HG03520 (cell line): ENCODE data around the gene SAP130.

Experiments
- ATAC-seq: cut with Tn5 transposase; IDR thresholded peaks from one replicate; pipeline ENCODE4 v1.9.1; 2021; ENCODE audit warnings: mild to moderate bottlenecking, moderate library complexity; ENCODE audit not compliant: unreplicated experiment

SAP130 gene

DNA sequence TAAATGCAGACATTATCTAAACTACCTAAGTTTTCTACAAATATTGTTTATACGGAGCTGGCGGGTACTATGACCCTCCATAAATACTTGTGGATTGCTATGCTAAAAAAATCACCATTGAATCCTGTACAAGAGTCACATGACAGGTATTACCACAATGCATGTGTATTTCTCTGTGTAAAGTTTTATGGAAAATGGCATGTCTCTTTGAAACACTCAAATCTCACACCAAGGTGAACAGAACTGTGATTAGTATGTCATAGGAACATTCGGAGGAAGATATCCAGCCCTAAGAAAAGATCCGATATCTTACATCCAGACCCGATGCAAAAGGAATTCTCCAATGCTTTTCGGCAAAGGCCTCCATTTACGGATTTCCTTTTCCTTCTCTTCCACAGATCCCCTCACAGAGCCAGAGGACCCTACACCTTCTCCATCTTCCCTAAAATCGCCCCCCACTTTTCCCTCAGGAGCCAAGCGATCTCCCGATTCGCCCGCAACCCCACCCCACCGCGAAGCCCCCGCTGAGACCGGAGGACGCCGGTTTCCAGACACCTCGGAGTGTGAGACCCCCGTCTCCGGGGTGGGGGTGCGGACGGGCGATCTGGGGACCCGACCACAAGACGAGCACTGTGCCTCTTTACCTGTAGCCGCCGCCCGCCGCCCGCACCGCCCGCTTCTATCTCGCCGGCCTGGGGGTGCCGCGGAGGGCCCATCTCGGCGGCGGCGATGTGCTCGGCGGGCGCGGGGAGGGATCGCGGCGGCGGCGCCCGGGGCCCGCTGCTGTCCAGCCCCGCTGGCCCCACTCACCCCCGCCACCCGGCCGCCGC is 1.2 kb downstream of the SAP130 start:
- peak; percentile 0 for ATAC-seq

DNA sequence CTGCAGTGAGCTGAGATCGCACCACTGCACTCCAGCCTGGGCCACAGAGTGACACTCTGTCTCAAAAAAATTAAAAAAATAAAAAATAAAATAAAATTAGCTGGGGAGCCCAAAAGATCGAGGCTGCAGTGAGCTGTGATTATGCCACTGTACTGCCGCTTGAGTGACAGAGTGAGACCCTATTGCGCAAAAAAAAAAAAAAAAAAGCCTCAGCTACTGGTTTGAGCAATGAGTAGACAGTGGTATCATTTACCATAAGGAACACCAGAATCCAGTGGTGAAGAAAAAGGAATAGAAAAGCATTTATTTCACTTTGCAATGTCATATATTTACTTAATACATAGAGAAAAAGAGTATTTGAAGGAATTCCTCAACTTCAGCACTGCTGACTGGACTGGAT is 3.0 kb downstream of the SAP130 start:
- no peak for ATAC-seq

DNA sequence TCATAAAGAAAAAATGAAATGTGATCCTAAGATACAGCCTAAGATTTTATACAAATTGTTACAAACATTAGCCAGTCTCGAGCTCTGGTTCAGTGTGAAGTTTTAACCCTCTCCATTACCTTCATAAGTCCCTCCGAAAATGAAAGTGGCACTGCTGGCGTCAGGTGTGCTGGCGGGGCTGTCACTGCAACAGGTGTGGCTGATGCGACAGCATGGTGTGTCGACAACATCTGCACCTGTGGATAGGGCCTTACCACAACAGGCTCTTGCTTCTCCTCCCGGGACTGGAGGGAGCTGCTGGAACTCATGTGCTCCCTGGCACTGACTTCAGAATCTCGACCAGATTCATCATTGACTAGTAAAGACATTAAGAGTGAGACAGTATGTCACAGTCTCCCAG is 10.3 kb downstream of the SAP130 start:
- no peak for ATAC-seq

DNA sequence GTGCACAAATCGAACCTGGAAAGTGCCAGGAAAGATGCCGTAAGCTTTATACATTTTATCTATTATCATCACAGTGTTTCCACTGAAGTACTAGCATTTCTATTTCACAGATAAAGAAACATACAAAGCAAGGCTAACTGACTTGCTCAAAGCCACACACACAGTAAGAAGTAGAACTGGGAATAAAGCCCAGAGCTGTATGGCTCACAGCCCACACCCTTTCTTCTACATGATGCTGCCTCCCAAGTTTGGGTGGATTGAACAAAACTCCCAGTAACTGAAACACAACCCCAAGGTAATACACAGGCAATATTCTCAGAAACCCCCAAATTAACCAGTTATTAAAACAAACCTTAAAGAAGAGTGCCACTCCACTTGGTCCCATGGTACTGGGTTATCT is 11.2 kb downstream of the SAP130 start:
- no peak for ATAC-seq

DNA sequence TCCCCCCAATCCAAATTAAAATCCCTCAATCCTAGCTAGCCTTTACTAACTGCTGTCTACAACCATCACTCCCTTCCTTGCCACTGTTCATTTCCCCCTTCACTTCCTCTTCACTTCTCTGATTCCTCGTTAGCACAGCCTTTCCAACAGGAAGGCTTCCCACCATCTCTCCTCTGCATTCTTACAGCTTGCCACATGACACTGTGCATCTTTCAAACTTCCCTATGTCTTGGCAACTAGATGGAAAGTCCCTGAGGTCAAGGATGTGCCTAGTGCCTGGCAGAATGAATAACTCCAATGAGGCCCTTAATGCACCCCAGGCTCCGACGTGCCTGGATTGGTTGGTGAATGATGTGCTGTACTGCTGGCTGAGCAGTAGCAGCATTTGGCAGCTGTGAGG is 15.2 kb downstream of the SAP130 start:
- ATAC-seq = no peak

DNA sequence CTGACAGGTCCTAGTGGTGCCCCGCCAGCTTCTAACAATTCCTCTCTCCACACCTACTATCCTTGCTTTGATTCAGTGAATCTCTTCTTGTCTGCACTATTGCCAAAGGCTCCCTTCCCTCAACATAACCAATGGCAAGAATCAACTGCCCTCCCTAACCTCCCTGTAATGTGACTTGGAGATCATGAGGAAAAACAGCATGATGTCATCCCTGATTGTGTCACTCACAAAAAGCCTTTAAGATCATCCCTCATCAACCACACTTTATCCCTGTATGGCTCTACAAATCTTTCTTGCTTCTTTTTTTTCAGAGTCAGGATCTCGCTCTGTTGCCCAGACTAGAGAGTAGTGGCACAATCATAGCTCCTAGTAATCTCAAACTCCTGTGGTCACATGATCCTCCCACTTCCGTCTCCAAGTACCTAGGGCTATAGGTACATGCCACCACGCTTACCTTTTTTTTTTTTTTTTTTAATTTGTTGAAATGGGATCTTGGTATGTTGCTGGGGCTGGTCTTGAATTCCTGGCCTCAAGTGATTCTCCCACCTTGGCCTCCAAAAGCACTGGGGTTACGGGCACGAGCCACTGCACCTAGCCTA is 19.7 kb downstream of the SAP130 start:
- no peak for ATAC-seq

DNA sequence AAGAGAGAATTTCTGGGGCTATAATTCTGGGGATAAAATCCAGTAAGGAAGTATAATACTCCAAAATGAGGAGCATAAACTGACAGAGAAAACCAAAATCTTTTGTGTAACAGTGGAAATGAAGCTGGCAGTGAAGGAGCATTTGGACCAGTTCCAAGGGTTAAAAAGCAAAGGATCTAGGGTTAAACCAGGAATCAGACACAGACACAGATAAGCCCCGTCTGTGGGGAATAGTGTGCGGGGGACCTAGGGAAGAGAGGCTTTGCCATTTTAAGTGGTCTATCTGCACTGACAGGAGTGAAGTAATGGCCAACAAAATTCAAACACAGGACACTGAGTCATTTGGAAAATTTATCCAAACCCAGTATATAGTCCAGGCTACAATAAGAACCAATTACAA is 23.4 kb downstream of the SAP130 start:
- no peak for ATAC-seq

DNA sequence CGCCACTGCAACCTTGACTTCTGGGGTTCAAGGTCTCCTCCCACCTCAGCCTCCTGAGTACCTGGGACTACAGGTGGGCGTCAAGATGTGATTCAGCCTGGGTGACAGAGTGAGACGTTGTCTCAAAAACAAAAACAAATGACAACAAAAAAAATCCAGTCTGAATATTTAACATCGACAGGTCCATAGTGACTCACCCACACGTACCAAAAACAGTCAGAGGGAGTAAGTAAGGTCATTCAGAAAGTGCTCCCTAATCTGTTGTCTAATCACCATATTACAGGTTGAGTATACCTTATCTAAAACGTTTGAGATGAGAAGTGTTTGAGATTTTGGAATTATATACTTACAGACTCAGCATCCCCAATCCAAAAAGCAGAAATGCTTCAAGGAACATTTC is 24.4 kb downstream of the SAP130 start:
- no peak for ATAC-seq

DNA sequence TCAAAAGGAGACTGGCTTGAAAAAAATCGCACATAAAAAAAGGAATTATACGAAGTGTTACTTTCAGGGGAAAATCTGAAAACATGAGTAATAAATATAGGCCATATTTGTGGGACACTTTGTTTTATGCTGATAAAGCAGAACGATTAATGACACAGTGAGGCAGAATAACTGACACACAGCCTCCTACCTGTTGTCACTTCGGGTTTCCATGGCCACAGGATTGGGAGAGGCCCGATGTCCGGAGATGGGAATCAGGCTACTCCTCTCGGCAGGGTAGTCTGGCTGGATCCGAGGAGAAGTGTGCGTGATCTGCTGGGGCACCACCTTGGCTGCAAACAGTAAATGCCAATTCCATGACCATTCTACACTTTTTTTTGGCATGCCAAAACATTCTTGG is 31.7 kb downstream of the SAP130 start:
- ATAC-seq = no peak

DNA sequence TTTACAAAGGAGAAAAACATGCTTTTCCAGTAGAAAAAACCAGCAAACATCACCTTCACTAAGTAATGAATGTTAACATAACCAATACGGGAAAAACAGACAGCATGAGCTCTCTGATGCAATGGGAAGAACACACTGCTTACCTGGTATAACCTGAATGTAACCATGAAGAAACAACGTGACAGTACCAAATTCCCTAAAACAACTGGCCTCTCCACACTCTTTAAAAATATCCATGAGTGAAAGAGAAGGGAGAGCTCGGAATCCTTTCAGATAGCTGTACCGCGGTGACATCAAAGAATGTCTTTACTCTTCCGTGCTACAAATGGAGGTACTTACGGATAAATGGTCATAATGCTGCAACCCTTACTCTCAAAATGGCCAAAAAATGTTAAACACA is 32.1 kb downstream of the SAP130 start:
- ATAC-seq = no peak

DNA sequence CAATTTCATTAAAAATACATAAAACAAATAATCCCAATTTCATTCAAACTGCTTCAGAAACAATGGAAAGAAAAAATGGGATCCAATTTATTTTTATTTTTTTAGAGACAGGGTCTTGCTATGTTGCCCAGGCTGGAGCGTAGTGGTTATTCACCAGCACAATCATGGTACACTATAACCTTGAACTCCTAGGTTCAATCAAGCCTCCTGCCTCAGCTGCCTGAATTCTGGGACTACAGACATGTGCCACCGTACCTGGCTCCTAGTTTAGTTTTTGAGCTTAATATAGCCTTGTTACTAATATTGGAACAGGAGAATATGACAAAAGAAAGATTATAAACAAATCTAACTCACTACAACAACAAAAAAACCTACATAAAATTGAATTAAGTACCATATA is 34.2 kb downstream of the SAP130 start:
- no peak for ATAC-seq

DNA sequence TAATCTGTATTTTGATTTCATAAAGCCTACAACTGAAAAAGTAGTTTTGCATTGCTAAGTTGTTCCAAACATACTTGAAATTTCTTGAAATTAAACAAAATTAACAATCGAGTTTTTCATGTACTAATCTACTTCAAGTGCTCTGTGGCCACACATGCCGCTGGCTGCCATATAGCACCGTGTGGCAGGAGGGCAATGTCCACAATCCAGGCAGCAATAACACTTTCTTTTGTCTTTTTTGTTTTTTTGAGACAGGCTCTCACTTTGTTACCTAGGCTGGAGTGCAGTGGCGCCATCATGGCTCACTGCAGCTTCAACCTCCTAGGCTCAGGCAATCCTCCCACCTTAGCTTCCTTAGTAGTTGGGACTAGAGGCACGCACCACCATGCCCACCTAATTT is 36.1 kb downstream of the SAP130 start:
- ATAC-seq = no peak

DNA sequence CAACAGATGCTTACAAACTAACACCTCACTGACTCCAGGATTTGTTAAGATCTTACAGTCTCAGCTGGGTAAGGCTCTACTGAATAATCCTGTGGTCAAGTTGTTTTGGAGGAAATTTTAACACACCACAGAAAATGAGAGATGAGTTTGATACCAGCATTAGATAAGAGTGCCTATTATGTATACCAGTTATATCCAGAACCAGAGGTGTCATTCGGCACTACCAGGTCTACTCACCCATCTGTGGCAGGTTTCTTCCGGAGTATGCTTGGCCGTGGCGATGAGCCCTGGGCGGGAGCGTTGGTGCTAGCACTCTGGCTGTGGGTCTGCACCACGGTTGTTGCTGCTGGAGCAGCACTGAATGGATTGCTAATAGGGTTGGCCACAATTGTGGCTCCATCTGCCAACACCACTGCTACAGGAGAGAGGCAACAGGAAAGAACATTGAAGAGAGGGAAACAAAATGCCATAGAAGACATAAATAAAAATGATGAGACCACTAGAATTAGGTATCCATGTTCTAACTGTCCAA is 41.2 kb downstream of the SAP130 start:
- no peak for ATAC-seq

DNA sequence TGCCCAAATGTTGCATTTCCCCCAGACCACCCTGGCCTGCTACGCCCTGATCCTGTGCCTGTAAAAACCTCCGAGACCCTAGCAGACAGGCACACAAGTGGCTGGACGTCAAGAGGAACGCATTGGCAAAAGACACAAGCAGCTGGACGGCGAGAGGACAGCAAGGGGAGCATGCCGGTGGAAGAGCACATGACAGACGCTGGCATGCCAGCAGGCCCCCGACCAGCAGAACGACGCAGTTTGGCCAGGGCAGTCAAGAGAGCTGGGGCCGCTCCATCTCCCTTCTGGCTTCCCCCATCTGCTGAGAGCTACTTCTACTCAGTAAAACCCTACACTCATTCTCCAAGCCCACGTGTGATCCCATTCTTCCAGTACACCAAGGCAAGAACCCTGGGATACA is 42.1 kb downstream of the SAP130 start:
- no peak for ATAC-seq

DNA sequence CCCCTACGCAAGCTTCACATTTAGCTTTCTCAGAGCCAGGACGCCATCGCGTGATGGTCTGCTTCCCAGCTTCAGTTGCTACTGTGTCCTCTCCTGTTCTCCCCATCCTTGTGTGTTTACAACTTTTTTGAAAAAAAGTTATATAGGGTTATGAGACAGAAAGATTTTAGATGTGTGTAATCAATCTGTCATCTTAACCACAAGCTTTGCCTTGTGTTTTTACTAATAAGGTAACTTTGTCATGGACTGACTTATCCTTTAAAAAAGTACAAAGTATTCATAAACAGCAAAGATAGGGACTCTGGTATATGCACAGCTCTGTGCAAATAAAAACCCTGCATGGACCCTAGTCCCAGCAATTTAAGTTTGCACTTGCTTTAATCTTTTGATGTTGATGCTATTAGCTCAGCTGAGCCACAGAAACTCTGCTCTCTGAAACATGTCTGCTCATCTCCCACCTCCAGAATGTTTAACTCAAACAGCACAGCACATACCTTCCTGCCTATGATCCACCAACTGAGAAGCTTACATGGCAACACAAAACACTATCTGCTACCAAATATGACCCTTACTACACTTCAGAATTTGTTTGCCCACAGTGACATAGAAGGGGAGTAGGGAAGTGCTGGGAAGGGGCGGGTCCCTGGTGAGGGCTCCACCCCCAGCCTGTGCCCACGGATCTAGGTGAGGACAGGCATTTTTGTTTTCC is 42.7 kb downstream of the SAP130 start:
- no peak for ATAC-seq

DNA sequence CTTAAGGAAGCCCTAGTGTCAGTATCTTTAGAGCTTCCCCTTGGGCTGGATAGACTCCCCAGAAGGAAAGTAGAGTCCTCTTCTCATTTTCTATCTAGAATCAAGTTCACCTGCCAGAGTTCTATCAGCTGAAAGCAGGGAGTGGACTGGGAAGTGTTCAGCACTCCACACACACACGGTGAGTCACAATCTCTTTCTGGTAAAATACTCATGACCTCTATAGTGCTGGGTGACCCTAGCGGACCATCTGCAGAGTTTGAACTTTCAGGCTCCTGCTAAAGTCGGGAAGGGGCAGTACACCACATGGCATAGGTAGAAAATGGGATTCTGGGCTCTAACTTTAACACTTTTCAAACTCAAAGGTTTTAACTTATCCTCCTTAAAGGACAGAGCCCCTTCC is 43.3 kb downstream of the SAP130 start:
- ATAC-seq = no peak

DNA sequence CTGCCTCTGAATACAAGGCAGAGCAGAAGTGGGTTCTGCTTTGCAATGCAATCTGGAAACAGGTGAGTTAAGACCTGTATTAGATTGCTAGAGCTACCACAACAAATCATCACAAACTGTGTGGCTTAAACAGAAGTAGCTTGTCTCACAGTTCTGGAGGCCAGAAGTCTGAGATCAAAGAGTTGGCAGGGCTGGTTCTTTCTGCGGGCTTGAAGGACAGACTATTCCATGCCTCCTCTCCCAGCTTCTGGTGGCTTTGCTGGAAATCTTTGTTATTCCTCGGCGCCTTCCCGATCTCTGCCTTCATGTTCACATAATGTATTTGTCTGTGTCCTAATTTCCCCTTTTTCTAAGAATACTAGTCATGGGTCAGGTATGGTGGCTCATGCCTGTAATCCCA is 58.4 kb downstream of the SAP130 start:
- no peak for ATAC-seq

DNA sequence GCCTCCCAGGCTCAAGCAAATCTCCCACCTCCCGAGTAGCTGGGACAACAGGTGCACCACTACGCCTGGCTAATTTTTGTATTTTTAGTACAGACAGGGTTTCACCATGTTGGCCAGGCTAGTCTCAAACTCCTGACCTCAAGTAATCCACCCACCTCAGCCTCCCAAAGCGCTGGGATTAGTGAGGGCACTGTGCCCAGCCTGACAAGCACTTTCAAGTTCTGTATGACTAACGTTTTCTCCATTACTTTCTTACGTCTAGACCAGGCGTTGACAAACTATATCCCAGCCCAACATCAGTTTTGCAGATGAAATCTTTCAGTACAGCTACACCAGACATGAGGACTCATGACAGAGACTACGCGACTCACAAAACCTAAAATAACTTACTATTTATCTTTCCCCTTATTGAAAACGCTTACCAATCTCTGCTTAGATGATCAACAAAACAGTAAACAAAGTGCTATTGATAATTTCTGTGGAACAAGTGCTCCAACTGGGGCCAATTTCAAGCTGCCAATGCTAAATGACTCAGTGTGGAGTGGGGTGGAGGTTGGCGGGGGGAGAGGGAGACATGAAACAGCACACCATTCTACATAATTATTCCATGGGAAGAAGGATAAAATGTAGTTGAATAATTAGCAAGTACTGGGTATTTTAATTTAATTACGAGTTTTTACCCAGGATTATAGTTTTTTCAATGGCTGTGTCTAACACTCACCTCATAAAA is 59.1 kb downstream of the SAP130 start:
- no peak for ATAC-seq

DNA sequence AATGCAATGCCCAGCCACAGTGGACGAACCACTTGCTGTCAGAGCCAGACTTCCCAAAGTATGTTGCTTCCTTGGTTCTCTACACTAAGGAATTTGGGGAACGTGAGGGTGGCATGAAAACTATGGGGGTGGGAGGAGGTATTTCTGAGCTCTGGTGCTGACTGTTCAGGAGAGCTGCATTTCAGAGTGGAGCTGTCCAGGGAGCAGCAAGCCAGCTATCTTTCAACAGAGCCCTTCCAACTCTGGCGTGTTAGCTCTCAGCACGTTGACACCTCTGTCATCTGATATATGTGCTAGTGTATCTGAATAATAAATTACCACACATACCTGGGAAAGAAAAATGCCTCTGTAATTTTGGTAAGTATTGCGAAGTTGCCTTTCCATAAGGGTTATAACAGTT is 66.1 kb downstream of the SAP130 start:
- no peak for ATAC-seq

DNA sequence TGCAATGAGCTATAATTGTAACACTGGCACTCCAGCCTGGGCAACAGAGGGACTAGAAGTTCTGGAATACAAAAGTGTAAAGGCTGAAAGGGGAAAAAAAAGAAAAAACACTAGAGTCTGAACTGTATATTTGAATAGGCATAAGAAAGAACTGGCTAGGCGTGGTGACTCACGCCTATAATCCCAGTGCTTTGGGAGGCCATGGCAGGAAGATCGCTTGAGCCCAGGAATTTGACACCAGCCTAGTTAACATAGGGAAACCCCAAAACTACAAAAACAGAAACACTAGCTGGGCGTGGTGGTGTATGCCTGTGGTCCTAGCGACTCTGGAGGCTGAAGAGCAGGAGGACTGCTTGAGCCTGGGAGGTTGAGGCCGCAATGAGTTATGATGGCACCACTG is 70.6 kb downstream of the SAP130 start:
- no peak for ATAC-seq

DNA sequence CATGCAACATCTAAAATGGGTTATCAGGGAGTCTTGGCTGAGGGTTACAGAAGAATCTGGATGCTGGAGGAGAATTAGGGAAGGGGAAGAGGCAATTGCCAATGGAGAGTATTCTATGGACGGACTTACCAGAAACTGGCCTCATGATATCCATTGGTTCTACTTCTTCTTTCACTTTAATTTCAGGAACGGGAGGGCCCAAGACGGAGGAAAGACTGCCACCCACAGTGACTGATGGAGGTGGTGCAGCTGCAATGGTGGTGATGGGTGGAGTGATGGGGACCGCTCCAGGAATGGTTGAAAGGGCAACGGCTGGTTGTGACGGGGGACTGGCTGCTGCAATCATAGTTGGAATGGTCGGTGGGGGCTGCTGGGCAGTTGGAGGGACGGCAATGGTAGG is 73.0 kb downstream of the SAP130 start:
- no peak for ATAC-seq
